HG03457 (cell line): ENCODE measurements around the gene HIGD1C.
"Not testable (repeated sequence)": the region's sequence is repeated elsewhere in the genome, so short reads cannot be mapped to it uniquely, and the experiment has no call there.

ENCODE experiments used
- ATAC-seq: cut with Tn5 transposase; IDR thresholded peaks from one replicate; pipeline ENCODE4 v1.9.1; 2021; ENCODE audit warnings: moderate number of reproducible peaks; ENCODE audit not compliant: unreplicated experiment

HIGD1C gene

DNA sequence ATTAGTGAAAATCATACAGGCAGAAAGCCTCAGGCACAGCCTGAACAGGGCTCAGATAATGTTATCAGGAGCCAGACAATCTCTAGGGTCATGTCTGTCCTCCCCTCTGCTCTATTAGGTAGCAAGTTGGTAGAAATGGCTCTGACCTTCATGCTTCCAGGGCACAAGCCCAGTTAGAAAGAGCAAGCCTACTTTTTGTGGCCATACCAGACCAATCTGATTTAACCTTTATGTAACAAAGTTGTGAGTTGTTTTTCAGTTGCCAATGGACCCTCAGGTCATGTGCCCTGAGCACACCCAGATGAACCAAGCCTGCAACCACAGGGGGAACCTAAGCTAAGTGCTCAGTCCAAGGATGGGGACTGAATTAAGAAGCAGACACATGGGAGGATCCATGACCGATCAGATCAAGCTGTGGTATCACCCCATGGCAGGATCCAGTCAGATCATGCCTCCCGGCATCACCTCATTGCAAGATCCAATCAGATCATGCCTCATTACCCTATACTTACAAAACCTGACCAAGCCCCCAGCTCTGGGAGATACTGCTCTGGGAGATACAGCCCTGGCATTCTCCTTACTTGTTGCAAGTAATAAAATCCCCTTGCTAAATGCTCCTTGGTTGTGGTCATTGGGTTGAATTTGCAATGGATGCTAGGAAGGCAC is 18.8 kb upstream of the HIGD1C start:
- no peak for ATAC-seq

DNA sequence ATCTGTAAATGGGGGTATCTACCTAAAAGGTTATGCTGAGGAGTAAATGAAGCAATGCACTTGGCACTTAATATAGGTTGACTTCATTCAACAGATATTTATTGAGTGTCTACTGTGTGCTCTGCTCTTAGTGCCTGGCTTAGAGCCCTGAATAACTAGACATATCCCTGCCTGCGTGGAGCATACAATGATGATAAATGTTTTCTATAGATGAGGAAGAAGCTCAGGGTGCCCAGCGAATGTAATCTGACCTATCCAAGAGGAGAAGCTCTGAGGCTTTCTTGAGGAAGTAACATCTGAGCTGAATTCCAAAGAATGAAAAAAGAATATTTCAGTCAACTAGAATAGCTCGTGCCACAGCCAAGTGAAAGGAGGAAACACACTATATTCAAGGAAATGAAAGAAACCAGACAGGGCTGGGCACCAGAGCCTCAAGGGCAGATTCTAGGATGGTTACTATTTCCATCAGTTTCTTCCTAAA is 17.9 kb upstream of the HIGD1C start:
- ATAC-seq, result no peak

GRCh38 chr12:50934981-50935807 is 17.1 kb upstream of the HIGD1C start:
- no peak for ATAC-seq

DNA sequence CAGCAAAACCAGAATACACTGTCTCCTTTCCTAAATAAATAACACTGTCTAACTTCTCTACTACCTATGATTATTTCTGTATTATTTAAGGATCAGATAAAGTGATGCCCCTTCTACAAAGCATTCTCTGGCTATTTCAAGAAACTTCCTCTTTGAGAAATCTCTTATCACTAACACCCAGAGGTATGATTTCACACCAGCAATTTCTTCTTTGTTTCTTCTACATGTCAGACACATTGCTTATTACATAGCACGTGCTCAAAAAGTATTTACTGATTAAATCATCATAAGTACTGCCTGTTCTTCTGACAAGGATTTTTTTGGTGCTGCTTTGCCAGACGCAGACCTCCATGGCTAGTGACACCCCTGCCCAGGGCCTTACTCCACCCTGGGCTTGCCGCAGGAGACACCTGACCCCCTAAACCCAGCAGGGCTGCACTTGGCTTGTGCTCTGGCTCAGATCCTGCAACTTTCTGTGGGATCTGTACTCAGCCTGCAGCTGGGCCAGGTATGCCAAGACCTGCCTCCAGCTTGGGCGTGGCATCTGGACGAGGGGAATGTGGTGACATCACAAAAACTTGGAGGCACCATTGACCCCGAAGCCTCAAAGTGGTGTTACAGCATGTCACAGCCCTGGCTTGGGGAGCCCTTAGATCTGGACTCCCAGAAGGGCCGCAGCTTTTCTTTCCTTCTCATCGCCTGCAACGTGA is 15.4 kb upstream of the HIGD1C start:
- no peak for ATAC-seq

- ATAC-seq, result no peak
Measured at GRCh38 chr12:50937653-50938052, 14.7 kb upstream of the HIGD1C start.

DNA sequence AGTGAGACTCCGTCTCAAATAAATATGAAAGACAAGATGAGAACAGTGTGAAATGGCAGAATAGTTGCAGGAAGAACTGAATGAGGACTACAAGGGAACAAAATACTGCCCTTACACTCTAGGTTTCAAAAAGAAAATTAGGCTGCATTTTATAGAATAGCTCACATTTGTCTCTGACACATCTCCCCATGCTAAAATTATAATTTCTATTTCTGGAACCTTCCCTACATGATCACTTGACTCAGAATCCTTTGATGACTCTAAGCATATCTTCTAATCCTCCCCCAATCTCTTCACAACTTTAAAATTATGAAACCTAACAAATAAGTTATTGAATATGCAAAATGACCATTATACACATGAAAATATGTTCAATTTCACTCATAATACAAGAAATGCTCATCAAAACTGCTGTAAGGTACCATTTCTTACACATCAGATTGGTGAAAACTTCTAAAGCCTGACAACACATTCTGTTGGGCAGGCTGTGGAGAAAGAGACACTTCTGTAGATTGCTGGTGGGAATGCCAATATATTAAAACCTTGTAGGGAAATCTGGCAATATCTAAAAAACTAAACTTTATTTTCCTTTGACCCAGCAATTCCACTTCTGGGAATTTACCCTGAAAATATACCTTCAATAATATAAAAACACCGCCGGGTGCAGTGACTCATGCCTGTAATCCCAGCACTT is 4.3 kb upstream of the HIGD1C start:
- ATAC-seq, result no peak

- no peak for ATAC-seq
Measured at GRCh38 chr12:50948798-50949197, 3.5 kb upstream of the HIGD1C start.

GRCh38 chr12:50949801-50950302 is 2.5 kb upstream of the HIGD1C start:
- no peak for ATAC-seq

- ATAC-seq, result no peak
Measured at GRCh38 chr12:50951112-50951511, 1.2 kb upstream of the HIGD1C start.

DNA sequence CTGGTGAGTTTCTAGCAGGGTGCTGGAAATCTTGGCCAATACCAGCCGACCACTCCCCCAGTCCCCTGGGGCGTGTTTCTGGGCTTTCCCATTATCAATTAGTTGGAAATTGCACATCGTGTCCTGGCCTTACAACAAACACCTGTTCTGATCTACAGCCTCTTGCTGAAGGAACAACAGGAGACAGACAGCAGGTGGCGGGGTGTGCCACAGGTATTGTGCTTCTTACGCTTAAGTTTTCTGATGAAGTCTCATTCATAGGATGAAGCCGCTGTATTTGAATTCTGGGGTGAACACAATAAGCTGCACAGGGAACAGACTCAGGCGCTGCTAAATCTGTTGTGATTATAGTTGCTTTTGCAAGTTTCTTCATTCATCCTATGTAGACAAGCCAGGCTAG is 703 bp downstream of the HIGD1C start:
- ATAC-seq, result no peak

DNA sequence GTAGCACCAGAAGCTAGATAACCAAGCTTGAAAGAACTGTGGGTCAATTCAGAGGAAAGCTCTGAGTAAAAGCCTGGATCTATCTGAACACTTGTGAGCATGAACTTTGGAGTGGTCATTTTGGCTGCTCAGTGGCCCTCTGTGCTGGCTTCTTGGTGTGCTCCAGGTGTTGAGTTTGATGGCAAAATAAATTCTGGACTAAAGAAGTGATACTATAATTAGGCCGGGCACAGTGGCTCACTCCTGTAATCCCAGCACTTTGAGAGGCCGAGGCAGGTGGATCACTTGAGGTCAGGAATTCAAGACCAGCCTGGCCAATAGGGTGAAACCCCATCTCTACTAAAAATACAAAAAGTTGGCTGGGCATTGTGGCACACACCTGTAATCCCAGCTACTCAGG is 2.4 kb downstream of the HIGD1C start:
- ATAC-seq, result not testable (repeated sequence)

DNA sequence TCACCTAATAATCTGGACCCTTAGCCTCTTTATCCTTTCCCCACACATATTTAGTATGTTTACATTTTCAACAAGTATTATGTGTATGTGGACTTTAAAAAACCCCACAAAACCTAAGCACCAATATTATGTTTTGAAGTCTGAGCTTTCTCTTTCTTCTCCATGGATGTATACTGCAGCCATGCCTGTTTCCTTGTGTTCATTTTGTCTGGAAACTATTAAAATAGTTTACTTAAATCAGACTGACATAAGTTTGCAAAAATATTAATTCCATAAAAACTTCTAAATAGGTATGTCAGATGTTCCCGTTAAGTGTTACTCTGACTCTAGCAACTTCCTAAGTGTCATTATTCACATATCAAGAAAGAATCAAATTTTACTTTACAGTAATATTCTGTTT is 2.9 kb downstream of the HIGD1C start:
- ATAC-seq, result no peak

DNA sequence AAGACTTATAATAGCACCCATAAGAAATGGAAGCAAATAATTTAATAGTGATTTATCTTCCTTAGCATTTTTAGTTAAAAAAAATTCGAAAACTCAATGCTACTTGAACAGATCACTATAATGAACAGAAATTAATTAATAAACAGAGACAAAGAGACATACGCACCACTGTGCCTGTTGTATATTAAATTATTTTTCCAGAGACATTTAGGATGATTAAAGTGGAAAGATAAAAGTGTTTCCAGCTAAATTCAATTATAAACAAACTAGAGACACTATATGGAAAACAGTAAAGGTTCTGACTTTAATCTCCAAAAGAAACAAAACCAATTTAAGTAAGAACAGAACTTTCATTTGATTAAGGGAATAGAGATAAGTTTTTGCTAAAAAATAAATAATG is 3.4 kb downstream of the HIGD1C start:
- no peak for ATAC-seq

DNA sequence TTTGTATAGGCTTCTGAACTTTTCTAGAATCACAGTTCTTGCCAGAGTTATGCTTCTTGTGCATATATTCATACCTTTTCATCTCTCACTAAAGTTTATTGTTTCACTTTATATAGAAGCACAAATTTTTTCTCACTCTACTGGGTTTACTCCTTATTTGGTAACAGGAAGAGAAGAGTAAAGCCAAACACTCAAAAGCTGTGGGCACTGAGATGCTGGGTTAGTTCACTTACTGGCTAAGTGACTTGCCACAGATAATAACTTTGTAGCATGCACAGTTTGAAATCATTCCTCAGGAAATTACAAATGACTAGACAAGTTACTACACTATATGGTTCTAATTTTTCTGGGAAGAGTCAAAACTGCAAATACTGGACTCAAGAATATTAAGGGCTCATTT is 7.8 kb downstream of the HIGD1C start:
- no peak for ATAC-seq

DNA sequence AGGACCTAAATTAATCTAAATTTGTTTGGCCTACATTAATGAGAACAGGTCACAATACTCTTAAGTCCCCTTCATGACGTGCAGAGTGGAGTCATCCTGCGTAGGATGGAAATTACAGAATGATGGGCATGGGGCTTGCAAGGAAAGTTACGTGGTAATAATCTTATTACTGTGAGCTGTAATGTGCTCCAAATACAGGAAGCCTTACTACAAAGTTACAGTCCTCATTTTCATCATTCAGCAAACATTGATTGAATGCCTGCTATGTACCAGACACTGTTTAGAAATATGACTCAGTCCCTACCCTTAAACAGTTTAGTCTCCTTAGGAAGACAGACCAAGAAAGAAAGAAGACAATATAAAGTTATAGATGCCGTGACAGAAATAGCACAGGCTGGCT is 9.4 kb downstream of the HIGD1C start:
- no peak for ATAC-seq

GRCh38 chr12:50964432-50964831 is 12.1 kb downstream of the HIGD1C start:
- ATAC-seq, result no peak

DNA sequence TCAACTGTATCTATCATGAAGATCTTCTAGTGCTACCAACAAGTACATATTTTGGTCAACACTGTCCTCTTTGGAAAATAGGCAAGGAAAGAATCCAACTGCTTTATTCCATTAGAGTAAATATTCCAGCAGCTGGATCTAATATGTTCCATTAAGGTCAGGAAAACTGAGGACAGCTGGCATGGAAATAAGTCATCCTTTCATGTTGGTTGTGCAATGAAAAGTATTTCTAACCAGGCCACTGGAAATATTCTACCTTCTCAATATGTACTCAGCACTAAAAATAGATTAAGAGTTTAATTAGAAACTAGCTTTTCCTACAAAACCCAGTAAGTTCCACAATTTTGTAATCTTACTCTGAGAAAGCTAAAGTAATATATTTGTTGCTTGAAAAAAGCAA is 19.6 kb downstream of the HIGD1C start:
- no peak for ATAC-seq

DNA sequence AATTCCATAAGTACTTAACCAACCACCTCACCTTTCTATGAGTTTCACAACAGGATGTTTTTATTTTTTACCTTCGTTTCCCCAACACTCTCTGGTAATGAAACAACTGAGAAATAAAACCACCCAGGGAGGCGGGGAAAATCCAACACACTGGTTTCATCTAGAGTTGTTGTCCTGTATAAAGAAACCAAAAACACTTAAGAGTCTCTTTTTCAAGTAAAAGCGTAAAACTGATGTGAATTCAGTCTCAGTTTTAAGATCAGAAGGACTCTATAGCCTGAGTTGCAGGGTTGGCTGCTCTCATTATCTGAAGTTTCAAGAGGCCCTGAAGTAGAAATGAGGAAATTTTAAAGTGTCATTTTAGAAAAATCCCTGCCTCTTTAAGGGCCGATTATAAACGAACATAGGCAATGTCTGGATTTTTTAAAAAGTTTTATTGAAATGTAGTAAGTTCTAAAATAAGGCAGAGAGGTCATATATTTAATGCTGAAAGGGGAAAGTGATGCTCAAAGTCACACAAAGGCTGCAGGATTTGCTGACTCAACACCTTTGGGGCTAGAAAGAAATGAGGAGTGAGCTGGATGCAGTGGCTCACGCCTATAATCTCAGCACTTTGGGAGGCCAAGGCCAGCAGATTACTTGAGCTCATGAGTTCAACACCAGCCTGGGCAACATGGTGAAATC is 27.2 kb downstream of the HIGD1C start:
- no peak for ATAC-seq

GRCh38 chr12:50980545-50980944 is 28.2 kb downstream of the HIGD1C start:
- ATAC-seq, result no peak
